HCT116 (cell line): ENCODE results near the gene TMEM121B.

Experiments
- CBX3 ChIP-seq: IDR thresholded peaks from 2 replicates; pipeline ENCODE4 v1.6.1; 2012; ENCODE audit warnings: low read depth
- CTCF ChIP-seq, 3 experiments: fragments of 200-600 bp in 1 of 3; sonication (generic) in 1 of 3; IDR thresholded peaks in 2 of 3; conservative IDR thresholded peaks in 1 of 3; 2 replicates each; pipeline ENCODE4 v1.5.1; 2012 to 2017; ENCODE audit warnings: low read depth in 2 of 3, low read length in 2 of 3, antibody characterized with exemption in 1 of 3, borderline replicate concordance in 1 of 3, control low read depth in 1 of 3, mild to moderate bottlenecking in 1 of 3, mixed read lengths in 1 of 3, mixed run types in 1 of 3, moderate library complexity in 1 of 3; ENCODE audit not compliant: insufficient read depth in 1 of 3
- EZH2 ChIP-seq: fragments of 200-600 bp; sonication (generic); IDR thresholded peaks from 2 replicates; pipeline ENCODE4 v1.6.1; 2017; ENCODE audit warnings: antibody characterized with exemption, mixed run types
- EZH2phosphoT487 ChIP-seq: fragments of 200-600 bp; IDR thresholded peaks from 2 replicates; pipeline ENCODE4 v1.6.1; 2018; ENCODE audit warnings: antibody characterized with exemption, borderline replicate concordance
- MAX ChIP-seq: IDR thresholded peaks from 2 replicates; pipeline ENCODE4 v1.6.1; 2012
- POLR2A ChIP-seq: IDR thresholded peaks from 2 replicates; pipeline ENCODE4 v1.7.0; 2011; ENCODE audit warnings: borderline replicate concordance; ENCODE audit not compliant: insufficient read depth, insufficient read length; ENCODE audit errors: extremely low read depth
- POLR2AphosphoS5 ChIP-seq: IDR thresholded peaks from 2 replicates; pipeline ENCODE4 v1.6.1; 2011; ENCODE audit warnings: mild to moderate bottlenecking, low read depth, low read length, moderate library complexity
- RAD21 ChIP-seq: IDR thresholded peaks from 2 replicates; pipeline ENCODE4 v1.6.1; 2012; ENCODE audit warnings: low read depth, mild to moderate bottlenecking

GRCh38 chr22:17130199-17130598 is 9.0 kb upstream of the TMEM121B start:
- no peak for TF ChIP-seq EZH2
- TF ChIP-seq CTCF (IDR thresholded peaks at IDR 0.05 in 2 of 3, conservative IDR thresholded peaks at IDR 0.05 in 1 of 3; ENCODE audit: borderline replicate concordance in 1 of 3, insufficient read depth in 1 of 3, low read depth in 2 of 3, low read length in 2 of 3) = no peak
- TF ChIP-seq POLR2A = no peak
- no peak for TF ChIP-seq CBX3
- no peak for TF ChIP-seq EZH2phosphoT487
- no peak for TF ChIP-seq MAX
- no peak for TF ChIP-seq RAD21
- TF ChIP-seq POLR2AphosphoS5 = no peak
